ENCODE results near the gene KLK2.

The KLK2 gene

DNA sequence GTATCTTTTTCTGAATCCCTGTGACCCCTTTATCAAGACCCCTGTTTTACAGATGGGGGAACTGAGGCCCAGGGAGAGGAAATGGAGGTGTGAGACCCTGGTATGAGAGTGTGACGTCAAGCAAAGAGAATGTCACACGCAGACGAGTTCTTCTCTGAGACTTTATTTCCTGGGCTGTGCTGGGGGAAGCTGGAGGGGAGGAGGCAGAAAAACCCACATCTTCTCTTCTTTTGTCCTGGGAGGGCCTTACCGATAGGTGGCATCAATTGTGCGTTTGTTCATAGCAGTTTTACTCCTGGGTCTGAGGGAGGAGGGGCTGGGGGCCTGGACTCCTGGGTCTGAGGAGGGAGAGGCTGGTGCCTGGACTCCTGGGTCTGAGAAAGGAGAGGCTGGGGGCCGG is 35.0 kb upstream of the KLK2 start:
- no peaks in the 10 kb centered on the region for H3K36me3 Mint-ChIP-seq (ENCODE audit: low read depth)
- peaks cover 9% of the 10 kb centered on the region for H3K4me1 Mint-ChIP-seq
- ATAC-seq (no peak), DNase-seq (no peak)
- H3K27ac Mint-ChIP-seq, result no peak overlapping the region
- H3K9me3 Mint-ChIP-seq, result peaks cover 10% of the 10 kb centered on the region
- H3K4me3 Mint-ChIP-seq, result no peak overlapping the region
- peaks cover 36% of the 10 kb centered on the region for H3K27me3 Mint-ChIP-seq

DNA sequence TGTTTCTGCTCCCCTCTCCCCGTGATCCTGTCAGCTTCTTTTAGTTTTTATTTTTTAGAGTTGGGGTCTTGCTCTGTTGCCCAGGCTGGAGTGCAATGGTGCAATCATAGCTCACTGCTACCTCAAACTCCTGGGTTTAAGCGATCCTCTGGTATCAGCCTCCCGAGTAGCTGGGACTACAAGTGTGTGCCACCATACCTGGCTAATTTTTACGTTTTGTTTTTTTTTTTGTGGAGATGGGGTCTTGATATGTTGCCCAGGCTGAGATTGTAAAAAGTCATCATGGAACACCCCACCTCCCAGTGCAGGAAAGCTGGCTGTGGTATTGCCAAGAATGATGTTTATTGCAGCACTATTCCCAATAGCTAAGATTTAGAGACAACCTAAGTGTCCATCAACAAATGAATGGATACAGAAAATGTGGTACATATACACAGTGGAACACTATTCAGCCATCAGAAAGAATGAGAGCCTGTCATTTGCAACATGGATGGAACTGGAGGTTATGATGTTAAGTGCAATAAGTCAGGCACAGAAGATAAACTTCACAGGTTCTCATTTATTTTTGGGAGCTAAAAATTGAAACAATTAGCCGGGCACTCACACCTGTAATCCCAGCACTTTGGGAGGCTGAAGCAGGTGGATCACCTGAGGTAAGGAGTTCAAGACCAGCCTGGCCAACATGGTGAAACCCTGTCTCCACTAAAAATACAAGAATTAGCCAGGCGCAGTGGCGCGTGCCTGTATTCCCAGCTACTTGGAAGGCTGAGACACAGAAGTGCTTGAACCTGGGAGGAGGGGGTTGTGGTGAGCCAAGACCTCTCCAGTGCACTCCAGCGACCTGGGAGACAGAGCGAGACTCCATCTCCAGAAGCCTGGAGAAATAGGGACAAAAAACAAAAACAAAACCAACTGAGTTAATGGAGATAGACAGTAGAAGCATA is 33.3 kb upstream of the KLK2 start:
- Mint-ChIP-seq H3K9me3 (peaks cover 15% of the 10 kb centered on the region), H3K27ac (no peak overlapping the region), H3K36me3 (ENCODE audit: low read depth) (no peaks in the 10 kb centered on the region), H3K4me1 (peaks cover 9% of the 10 kb centered on the region), H3K27me3 (peaks cover 36% of the 10 kb centered on the region), H3K4me3 (no peak overlapping the region)
- DNase-seq (no peak), ATAC-seq (no peak)

DNA sequence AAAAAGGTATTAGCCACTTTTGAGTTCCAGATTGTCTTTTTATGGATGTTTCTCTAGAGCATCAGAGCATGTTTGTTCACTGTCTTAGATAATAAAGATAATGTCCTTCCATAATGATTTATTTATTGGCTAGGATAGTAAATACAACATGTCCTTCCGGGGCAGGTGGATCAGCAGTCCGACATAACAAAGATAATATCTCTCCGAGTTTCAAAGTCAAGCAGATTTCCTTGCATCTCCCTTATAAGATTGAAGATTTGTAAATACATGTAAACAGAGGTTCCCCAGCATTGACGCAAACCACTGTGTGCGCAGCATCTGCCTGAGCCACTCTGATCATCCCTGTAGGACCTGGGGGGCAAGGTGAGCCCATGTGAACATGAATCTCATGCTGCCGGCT is 31.1 kb upstream of the KLK2 start:
- H3K27me3 Mint-ChIP-seq, result peaks cover 25% of the 10 kb centered on the region
- no peak overlapping the region for H3K4me3 Mint-ChIP-seq
- H3K27ac Mint-ChIP-seq, result no peak overlapping the region
- peaks cover 15% of the 10 kb centered on the region for H3K9me3 Mint-ChIP-seq
- no peaks in the 10 kb centered on the region for H3K36me3 Mint-ChIP-seq (ENCODE audit: low read depth)
- DNase-seq (no peak), ATAC-seq (no peak)
- H3K4me1 Mint-ChIP-seq, result peaks cover 1% of the 10 kb centered on the region

DNA sequence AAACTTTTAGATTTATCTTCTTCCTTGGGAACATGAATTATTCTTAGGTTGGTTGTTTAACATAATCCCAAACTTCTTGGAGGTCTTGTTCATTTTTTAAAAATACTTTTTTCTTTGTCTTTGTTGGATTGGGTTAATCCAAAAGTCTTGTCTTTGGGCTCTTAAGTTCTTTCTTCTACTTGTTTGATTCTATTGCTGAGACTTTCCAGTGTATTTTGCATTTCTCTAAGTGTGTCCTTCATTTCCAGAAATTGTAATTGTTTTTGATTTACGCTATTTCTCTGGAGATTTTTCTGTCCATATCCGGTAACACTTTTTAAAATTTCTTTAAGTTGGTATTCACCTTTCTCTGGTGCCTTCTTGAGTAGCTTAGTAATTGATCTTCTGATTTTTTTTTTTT is 30.0 kb upstream of the KLK2 start:
- Mint-ChIP-seq H3K4me3 (no peak overlapping the region), H3K36me3 (ENCODE audit: low read depth) (no peaks in the 10 kb centered on the region), H3K9me3 (peaks cover 15% of the 10 kb centered on the region), H3K4me1 (no peaks in the 10 kb centered on the region), H3K27me3 (peaks cover 18% of the 10 kb centered on the region), H3K27ac (no peak overlapping the region)
- ATAC-seq, result no peak
- DNase-seq, result no peak

DNA sequence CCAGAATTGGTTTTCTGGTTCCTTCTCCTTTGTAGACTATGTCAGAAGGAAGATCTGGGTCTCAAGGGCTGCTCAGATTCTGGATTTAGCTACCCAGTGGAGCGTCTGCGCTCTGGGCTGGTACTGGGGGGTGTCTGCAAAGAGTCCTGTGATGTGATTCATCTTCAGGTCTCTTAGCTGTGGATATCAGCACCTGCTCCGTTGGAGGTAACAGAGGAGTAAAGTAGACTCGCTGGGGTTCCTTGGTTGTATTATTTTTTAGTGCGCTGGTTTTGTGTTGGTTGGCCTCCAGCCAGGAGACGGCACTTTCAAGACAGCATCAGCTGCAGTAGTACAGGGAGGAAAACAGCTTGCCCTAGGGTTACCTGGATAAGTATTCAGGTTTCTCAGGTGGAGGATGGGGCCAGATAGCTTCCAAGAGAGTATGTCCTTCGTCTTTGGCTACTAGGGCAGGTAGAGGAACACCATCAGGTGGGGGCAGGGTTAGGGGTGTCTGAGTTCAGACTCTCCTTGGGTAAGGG is 29.5 kb upstream of the KLK2 start:
- Mint-ChIP-seq H3K9me3 (peaks cover 15% of the 10 kb centered on the region), H3K27me3 (peaks cover 21% of the 10 kb centered on the region), H3K4me1 (no peaks in the 10 kb centered on the region), H3K27ac (no peak overlapping the region), H3K36me3 (ENCODE audit: low read depth) (no peaks in the 10 kb centered on the region), H3K4me3 (no peak overlapping the region)
- no peak for DNase-seq
- ATAC-seq, result no peak

DNA sequence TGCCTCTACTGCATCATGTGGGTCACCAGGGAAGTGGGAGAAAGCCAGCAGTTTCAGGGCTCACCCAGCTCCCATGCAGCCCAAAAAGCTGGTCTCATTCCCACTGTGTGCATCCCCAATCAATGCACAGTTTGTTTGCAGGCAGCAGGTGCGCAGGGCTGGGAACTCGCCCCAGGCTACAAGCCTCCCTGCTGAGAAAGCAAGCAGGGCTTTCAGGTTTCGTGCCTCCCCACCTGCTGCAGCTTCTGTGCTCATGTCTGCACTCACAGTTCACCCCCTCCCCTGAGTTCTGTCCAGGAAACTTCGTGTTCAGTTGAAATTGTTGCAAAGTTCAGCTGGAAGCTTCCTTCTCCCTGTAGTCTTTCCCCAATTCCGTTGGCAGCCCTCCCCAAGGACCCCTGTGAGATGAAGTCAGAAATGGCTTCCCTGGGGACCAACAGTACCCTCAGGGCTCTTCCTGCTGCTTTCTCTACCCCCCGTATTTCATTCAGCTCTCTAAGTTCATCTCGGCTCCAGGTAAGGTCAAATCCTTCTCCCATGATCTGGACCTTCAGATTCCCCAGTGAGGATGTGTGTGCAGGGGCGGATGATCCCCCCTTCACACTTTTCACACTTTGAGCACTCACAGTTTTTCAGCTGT is 28.8 kb upstream of the KLK2 start:
- H3K27me3 Mint-ChIP-seq, result peaks cover 23% of the 10 kb centered on the region
- no peak overlapping the region for H3K4me3 Mint-ChIP-seq
- DNase-seq (no peak), ATAC-seq (no peak)
- no peak overlapping the region for H3K27ac Mint-ChIP-seq
- H3K36me3 Mint-ChIP-seq (ENCODE audit: low read depth), result no peaks in the 10 kb centered on the region
- H3K4me1 Mint-ChIP-seq, result no peaks in the 10 kb centered on the region
- H3K9me3 Mint-ChIP-seq, result peaks cover 15% of the 10 kb centered on the region

DNA sequence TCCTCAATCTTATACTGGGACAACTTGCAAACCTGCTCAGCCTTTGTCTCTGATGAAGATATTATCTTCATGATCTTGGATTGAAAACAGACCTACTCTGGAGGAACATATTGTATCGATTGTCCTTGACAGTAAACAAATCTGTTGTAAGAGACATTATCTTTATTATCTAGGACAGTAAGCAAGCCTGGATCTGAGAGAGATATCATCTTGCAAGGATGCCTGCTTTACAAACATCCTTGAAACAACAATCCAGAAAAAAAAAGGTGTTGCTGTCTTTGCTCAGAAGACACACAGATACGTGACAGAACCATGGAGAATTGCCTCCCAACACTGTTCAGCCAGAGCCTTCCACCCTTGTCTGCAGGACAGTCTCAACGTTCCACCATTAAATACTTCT is 22.5 kb upstream of the KLK2 start:
- DNase-seq, result no peak

DNA sequence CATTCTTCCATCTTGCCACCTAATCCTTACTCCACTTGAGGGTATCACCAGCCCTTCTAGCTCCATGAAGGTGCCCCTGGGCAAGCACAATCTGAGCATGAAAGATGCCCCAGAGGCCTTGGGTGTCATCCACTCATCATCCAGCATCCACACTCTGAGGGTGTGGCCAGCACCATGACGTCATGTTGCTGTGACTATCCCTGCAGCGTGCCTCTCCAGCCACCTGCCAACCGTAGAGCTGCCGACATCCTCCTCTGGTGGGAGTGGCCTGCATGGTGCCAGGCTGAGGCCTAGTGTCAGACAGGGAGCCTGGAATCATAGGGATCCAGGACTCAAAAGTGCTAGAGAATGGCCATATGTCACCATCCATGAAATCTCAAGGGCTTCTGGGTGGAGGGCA is 21.6 kb upstream of the KLK2 start:
- H3K27me3 Mint-ChIP-seq, result peaks cover 46% of the 10 kb centered on the region
- DNase-seq (no peak), ATAC-seq (no peak)
- H3K27ac Mint-ChIP-seq, result no peak overlapping the region
- H3K4me1 Mint-ChIP-seq, result no peaks in the 10 kb centered on the region
- no peaks in the 10 kb centered on the region for H3K36me3 Mint-ChIP-seq (ENCODE audit: low read depth)
- H3K9me3 Mint-ChIP-seq, result no peaks in the 10 kb centered on the region
- no peak overlapping the region for H3K4me3 Mint-ChIP-seq

More for the DNA sequence above, 22.5 kb upstream of the KLK2 start:
- Mint-ChIP-seq H3K27ac (no peak overlapping the region), H3K4me3 (no peak overlapping the region), H3K27me3 (peaks cover 42% of the 10 kb centered on the region), H3K4me1 (no peaks in the 10 kb centered on the region), H3K36me3 (ENCODE audit: low read depth) (no peaks in the 10 kb centered on the region), H3K9me3 (no peaks in the 10 kb centered on the region)
- ATAC-seq, result no peak

DNA sequence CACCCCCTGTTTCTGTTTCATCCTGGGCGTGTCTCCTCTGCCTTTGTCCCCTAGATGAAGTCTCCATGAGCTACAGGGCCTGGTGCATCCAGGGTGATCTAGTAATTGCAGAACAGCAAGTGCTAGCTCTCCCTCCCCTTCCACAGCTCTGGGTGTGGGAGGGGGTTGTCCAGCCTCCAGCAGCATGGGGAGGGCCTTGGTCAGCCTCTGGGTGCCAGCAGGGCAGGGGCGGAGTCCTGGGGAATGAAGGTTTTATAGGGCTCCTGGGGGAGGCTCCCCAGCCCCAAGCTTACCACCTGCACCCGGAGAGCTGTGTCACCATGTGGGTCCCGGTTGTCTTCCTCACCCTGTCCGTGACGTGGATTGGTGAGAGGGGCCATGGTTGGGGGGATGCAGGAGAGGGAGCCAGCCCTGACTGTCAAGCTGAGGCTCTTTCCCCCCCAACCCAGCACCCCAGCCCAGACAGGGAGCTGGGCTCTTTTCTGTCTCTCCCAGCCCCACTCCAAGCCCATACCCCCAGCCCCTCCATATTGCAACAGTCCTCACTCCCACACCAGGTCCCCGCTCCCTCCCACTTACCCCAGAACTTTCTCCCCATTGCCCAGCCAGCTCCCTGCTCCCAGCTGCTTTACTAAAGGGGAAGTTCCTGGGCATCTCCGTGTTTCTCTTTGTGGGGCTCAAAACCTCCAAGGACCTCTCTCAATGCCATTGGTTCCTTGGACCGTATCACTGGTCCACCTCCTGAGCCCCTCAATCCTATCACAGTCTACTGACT is 18.4 kb upstream of the KLK2 start, which contains the start of gene KLK3:
TSS of gene KLK3 (plus strand) at position 280 of the 775 bp plus-strand sequence. CDS start at position 321, 41 bp downstream.
- DNase-seq (no peak), ATAC-seq (no peak)
- Mint-ChIP-seq H3K4me1 (no peaks in the 10 kb centered on the region), H3K27me3 (peaks cover 56% of the 10 kb centered on the region), H3K4me3 (no peak within 1 kb of the TSS), H3K9me3 (no peaks in the 10 kb centered on the region), H3K36me3 (ENCODE audit: low read depth) (no peaks in the 10 kb centered on the region), H3K27ac (no peak within 1 kb of the TSS)

DNA sequence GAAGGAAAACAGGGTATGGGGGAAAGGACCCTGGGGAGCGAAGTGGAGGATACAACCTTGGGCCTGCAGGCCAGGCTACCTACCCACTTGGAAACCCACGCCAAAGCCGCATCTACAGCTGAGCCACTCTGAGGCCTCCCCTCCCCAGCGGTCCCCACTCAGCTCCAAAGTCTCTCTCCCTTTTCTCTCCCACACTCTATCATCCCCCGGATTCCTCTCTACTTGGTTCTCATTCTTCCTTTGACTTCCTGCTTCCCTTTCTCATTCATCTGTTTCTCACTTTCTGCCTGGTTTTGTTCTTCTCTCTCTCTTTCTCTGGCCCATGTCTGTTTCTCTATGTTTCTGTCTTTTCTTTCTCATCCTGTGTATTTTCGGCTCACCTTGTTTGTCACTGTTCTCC is 15.9 kb upstream of the KLK2 start:
- H3K27me3 Mint-ChIP-seq, result peaks cover 65% of the 10 kb centered on the region
- no peaks in the 10 kb centered on the region for H3K36me3 Mint-ChIP-seq (ENCODE audit: low read depth)
- DNase-seq, result no peak
- no peak for ATAC-seq
- H3K4me1 Mint-ChIP-seq, result no peaks in the 10 kb centered on the region
- no peak overlapping the region for H3K27ac Mint-ChIP-seq
- peaks cover 8% of the 10 kb centered on the region for H3K9me3 Mint-ChIP-seq
- H3K4me3 Mint-ChIP-seq, result no peak overlapping the region

DNA sequence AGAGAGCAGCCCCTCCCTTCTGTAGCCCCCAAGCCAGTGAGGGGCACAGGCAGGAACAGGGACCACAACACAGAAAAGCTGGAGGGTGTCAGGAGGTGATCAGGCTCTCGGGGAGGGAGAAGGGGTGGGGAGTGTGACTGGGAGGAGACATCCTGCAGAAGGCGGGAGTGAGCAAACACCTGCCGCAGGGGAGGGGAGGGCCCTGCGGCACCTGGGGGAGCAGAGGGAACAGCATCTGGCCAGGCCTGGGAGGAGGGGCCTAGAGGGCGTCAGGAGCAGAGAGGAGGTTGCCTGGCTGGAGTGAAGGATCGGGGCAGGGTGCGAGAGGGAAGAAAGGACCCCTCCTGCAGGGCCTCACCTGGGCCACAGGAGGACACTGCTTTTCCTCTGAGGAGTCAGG is 14.4 kb upstream of the KLK2 start:
- no peak overlapping the region for H3K4me3 Mint-ChIP-seq
- ATAC-seq (no peak), DNase-seq (no peak)
- H3K4me1 Mint-ChIP-seq, result no peaks in the 10 kb centered on the region
- peaks cover 8% of the 10 kb centered on the region for H3K9me3 Mint-ChIP-seq
- no peaks in the 10 kb centered on the region for H3K36me3 Mint-ChIP-seq (ENCODE audit: low read depth)
- H3K27ac Mint-ChIP-seq, result no peak overlapping the region
- peaks cover 66% of the 10 kb centered on the region for H3K27me3 Mint-ChIP-seq

DNA sequence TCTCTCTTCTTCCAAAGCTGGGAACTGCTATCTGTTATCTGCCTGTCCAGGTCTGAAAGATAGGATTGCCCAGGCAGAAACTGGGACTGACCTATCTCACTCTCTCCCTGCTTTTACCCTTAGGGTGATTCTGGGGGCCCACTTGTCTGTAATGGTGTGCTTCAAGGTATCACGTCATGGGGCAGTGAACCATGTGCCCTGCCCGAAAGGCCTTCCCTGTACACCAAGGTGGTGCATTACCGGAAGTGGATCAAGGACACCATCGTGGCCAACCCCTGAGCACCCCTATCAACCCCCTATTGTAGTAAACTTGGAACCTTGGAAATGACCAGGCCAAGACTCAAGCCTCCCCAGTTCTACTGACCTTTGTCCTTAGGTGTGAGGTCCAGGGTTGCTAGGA is 13.4 kb upstream of the KLK2 start:
- no peak for DNase-seq
- Mint-ChIP-seq H3K4me1 (no peaks in the 10 kb centered on the region), H3K27me3 (peaks cover 63% of the 10 kb centered on the region), H3K9me3 (peaks cover 8% of the 10 kb centered on the region), H3K27ac (no peak overlapping the region), H3K4me3 (no peak overlapping the region), H3K36me3 (ENCODE audit: low read depth) (no peaks in the 10 kb centered on the region)
- ATAC-seq, result no peak

DNA sequence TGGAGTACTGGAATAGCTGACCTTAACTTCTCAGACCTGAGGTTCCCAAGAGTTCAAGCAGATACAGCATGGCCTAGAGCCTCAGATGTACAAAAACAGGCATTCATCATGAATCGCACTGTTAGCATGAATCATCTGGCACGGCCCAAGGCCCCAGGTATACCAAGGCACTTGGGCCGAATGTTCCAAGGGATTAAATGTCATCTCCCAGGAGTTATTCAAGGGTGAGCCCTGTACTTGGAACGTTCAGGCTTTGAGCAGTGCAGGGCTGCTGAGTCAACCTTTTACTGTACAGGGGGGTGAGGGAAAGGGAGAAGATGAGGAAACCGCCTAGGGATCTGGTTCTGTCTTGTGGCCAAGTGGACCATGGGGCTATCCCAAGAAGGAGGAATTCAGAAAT is 12.2 kb upstream of the KLK2 start:
- DNase-seq (no peak), ATAC-seq (no peak)
- no peaks in the 10 kb centered on the region for H3K36me3 Mint-ChIP-seq (ENCODE audit: low read depth)
- H3K9me3 Mint-ChIP-seq, result peaks cover 8% of the 10 kb centered on the region
- no peaks in the 10 kb centered on the region for H3K4me1 Mint-ChIP-seq
- no peak overlapping the region for H3K27ac Mint-ChIP-seq
- no peak overlapping the region for H3K4me3 Mint-ChIP-seq
- peaks cover 57% of the 10 kb centered on the region for H3K27me3 Mint-ChIP-seq

DNA sequence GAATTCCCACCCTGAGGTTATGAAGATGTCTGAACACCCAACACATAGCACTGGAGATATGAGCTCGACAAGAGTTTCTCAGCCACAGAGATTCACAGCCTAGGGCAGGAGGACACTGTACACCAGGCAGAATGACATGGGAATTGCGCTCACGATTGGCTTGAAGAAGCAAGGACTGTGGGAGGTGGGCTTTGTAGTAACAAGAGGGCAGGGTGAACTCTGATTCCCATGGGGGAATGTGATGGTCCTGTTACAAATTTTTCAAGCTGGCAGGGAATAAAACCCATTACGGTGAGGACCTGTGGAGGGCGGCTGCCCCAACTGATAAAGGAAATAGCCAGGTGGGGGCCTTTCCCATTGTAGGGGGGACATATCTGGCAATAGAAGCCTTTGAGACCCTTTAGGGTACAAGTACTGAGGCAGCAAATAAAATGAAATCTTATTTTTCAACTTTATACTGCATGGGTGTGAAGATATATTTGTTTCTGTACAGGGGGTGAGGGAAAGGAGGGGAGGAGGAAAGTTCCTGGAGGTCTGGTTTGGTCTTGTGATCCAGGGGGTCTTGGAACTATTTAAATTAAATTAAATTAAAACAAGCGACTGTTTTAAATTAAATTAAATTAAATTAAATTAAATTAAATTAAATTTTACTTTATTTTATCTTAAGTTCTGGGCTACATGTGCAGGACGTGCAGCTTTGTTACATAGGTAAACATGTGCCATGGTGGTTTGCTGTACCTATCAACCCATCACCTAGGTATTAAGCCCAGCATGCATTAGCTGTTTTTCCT is 11.5 kb upstream of the KLK2 start:
- Mint-ChIP-seq H3K27me3 (peaks cover 60% of the 10 kb centered on the region), H3K36me3 (ENCODE audit: low read depth) (no peaks in the 10 kb centered on the region), H3K27ac (no peak overlapping the region), H3K9me3 (peaks cover 8% of the 10 kb centered on the region), H3K4me3 (no peak overlapping the region), H3K4me1 (no peaks in the 10 kb centered on the region)
- DNase-seq, result no peak
- no peak for ATAC-seq

Measured in activated naive CD8-positive, alpha-beta T cell treated with anti-CD3 and anti-CD28 coated beads, Interleukin-2, amount 50 U/mL, for 24 hours (primary cell).